ENCODE measurements around the gene TMEM130.
A peak's percentile ranks its signal among the peaks of the same experiment; 100 is the strongest.
"Not testable (repeated sequence)": the region's sequence is repeated elsewhere in the genome, so short reads cannot be mapped to it uniquely, and the experiment has no call there.

The TMEM130 gene

DNA sequence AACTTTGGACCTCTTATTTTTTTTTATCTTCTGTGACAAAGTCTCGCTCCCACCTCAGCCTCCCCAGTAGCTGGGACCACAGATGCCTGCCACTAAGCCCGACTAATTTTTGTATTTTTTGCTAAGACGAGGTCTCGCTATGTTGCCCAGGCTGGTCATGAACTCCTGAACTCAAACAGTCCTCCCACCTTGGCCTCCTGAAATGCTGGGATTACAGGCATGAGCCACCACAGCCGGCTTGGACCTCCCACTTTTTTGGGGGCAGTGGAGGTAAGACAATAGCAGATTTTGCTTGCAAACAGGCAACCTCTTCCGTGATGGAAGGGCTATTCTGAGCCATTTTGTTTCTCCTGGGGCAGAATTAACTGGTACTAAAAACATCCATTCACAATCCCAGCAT, 7.3 kb upstream of the TMEM130 start:
- DNase-seq, result no peak

DNA sequence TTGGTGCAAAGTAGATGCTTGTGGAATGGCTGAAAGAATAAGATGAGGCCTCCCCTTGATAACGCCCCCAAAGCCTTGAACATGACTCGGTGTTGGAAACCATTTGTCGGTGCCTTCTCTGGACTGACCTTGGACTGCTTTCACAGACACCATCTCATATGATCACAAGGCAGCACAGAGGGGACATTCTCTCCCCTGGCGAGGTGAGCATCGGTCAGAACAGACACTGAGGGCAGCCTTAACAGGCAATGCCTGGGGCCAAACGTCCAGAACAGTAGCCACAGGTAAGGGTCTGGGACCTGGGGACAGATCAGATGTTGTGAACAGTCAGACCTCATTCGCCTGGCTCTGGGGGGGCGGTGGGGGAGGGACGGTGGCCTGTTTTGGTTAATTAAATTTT, 5.7 kb upstream of the TMEM130 start:
- no peak for DNase-seq

DNA sequence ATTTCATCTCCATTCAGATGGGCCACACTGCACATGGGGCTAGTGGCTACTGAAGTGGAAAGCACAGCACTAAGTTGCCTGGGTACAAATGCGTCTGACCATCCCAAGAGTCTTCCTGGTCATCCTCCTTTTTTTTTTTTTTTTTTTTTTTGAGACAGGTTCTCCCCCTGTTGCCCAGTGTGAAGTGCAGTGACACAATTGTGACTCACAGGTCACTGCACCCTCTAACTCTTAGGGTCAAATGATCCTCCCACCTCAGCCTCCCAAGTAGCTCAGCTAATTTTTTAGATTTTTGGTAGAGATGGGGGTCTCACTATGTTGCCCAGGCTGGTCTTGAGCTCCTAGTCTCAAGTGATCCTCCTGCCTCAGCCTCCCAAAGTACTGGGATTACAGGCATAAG, 5.1 kb upstream of the TMEM130 start:
- DNase-seq, result no peak

DNA sequence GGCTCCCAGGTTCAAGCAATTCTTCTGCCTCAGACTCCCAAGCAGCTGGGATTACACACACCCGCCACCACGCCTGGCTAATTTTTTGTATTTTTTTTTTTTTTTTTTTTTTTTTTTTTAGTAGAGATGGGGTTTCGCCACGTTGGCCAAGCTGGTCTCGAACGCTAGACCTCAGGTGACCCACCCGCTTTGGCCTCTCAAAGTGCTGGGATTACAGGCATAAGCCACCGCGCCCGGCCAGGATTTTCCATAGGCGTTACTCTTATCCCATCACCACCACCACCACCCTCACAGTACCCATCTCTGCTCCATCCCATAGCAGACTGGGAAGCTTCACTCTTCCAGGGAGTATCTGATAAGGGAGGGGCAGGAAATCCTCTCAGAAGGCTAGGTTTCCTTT, 3.8 kb upstream of the TMEM130 start:
- DNase-seq, result not testable (repeated sequence)

DNA sequence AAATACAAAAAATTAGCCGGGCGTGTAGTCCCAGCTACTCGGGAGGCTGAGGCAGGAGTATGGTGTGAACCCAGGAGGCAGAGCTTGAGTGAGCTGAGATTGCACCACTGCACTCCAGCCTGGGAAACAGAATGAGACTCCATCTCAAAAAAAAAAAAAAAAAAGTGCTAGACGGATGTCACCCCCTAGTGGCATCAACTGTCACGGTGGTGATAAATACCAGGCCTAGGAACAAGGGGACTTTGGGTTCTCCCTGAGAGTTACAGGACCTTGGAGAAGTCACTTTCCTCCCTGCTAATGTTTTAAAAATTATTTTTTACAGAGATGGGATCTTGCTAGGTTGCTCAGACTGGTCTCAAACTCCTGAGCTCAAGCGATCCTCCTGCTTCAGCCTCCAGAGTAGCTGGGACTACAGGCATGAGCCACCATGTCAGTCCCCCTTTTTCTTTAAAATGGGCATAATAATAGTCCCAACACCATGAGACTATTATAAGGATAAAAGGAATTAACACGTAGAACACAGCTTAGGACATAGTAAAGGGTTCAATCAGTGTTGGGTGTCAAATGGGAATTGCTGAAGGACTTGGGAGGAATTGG, 2.6 kb upstream of the TMEM130 start:
- peak; percentile 36 for DNase-seq

DNA sequence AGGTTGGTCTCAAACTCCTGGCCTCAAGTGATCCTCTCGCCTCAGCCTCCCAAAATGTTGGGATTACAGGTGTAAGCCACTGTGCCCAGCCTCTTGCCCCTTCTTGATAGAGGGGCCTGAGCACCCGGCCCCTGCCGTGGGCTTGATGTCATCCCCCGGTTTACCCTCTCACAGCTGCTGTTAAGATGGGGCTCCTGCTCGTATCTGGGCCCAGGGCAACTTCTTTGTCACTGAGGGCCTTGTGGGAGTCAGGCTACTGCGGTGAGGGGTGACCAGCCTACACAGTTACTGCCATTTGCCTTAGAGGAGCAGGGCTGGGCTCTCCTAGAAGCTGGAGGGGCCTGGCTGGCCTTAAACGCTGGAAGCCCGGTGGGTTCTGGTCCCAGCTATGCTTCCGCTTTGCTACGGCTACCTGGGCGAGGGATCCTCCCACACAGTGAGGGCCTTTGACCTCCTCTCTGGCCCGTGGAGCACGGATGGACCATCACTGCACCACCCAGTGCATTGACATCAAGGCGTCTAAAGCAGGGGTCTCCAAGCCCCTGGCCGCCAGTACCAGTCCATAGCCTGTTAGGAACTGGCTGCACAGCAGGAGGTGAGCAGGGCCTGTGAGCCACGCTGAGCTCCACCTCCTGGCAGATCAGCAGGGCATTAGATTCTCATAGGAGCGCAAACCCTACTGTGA, 1.1 kb upstream of the TMEM130 start:
- DNase-seq, result no peak

DNA sequence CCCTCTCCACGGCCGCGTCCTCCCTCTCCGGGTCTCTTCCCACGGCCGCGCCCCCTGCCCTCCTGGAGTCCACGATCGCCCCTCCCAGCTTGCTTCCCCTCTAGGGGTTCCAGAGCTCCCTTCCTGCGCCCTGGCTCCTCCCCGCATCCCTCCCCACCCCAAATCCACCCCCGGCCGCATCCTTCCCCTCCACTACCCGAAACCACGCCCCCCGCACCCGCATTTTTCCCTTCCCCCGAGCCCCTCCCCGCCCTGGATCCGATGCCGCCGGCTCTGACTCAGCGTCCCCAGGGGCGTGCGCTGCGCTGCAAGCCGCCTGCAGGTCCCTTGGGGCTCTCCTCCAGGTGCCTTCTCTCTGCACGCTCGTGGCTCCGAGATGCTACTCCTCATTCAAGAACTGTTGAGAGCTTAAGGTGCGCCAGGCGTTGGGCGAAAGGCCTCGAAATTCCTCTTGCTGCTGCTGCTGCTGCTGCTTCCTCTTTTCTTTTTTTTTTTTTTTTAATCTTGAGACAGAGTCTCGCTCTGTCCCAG, 372 bp upstream of the TMEM130 start:
- peak; percentile 69 for DNase-seq

DNA sequence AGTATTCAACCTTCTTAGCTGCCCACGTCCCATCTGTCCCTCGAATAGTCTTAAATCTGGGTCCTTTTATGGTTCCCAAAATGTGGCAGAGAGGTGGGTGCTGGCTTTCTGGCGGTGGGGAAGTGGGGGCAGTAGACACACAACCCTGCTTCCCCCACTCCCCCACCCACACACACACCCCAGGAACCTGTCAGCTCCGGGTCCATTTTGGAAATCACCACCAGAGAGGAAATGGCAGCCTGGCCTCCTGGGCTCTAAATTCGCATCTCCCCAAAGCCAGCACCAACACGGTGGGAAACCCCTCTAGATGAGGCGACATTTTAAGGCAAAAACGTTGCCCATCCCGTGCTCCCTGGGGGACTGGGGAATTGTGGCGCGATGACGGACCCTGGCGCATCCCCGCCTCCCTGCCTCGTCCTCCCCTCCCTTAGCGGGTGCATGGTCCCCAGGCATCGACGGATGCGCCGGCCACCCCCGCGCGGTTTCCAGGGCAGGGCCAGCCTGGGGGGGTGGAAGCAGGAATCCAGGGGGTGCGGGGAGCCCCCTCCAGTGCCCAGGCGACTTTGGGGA, 702 bp downstream of the TMEM130 start:
- DNase-seq, result no peak

DNA sequence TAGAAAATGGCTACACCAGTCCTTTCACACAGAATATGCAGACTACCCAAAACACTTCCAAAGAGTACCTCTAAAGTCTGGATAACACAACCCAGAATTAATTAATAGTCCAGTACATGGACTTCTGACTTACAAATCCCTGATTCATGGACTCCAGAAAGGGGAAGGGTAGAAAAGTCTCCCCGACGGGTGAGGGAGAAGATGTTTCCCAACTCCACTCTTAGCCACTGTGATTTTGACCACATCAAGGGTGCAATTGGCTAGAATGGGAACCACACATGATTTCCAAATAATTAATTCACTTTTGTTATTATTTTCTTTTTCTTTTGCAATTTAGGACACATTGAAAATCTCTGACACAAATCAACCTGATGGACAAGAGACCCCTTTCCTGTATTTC, 1.4 kb downstream of the TMEM130 start:
- DNase-seq, result no peak

DNA sequence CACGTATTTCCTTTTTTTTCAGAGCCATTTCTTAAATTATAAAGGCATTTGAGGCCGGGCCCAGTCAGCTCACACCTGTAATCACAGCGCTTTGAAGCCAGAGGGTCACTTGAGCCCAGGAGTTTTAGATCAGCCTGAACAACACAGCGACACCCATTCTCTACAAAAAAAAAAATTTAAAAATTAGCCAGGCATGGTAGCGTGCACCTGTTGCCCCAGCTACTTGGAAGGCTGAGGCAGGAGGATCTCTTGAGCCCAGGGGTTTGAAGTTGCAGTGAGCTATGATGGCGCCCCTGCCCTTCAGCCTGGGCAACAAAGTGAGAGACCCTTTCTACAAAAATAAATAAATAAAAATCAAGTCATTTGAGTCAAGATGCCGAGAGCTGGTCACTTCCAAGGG, 3.0 kb downstream of the TMEM130 start:
- DNase-seq, result no peak

DNA sequence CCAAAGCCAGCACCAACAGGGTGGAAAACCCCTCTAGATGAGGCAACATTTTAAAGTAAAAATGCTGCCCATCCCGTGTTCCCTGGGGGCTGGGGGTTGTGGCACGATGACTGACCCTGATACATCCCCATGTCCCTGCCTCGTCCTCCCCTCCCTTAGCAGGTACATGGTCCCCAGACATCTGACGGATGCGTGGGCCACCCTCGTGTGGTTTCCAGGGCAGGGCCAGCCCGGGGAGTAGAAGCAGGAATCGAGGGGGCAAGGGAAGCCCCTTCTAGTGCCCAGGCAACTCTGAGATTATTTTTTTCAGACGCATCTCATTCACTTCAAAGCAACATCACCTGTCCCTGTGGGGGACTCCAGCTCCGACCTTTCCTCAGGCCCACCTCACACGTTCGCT, 3.5 kb downstream of the TMEM130 start:
- DNase-seq, result no peak

DNA sequence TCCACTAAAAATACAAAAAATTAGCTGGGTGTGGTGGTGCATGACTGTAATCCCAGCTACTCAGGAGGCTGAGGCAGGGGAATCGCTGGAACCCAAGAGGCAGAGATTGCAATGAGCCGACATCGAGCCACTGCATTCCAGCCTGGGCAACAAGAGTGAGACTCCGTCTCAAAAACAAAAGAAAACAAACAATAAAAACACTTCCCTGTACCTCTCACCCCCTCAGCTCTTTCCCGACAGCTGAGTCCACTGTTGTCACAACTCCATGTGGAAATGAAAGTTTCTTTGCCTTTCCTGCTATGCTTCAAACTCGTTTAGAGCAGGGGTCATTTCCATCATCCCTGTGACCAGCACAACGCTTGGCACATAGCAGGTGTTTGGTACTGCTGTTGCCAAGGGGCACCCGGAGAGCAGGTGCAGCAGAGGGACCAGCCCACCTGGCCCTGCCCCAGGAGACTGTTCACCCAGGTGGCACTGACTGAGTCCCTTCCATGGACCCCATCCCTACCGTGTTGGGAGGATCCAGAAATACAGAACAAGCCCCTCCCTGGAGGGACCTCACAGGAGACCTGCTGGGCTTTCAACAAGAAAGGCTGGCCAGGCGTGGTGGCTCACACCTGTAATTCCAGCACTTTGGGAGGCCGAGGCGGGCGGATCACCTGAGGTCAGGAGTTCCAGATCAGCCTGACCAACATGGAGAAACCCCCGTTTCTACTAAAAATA, 4.9 kb downstream of the TMEM130 start:
- no peak for DNase-seq

DNA sequence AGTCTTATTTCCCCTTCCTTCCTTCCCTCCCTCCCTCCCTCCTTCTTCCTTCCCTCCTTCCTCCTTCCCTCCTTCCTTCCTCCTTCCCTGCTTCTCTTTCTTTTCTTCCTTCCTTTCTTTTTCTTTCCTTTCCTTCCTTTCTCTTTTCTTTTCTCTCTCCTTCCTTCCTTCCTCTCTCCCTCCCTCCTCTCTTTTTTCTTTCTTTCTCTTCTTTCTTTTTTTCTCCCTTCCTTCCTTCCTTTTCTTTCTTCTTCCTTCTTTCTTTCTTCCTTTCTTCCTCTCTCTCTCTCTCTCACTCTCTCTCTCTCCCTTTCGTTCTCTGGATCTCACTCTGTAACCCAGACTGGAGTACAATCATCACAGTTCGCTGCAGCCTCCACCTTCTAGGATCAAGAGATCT, 6.2 kb downstream of the TMEM130 start:
- no peak for DNase-seq

DNA sequence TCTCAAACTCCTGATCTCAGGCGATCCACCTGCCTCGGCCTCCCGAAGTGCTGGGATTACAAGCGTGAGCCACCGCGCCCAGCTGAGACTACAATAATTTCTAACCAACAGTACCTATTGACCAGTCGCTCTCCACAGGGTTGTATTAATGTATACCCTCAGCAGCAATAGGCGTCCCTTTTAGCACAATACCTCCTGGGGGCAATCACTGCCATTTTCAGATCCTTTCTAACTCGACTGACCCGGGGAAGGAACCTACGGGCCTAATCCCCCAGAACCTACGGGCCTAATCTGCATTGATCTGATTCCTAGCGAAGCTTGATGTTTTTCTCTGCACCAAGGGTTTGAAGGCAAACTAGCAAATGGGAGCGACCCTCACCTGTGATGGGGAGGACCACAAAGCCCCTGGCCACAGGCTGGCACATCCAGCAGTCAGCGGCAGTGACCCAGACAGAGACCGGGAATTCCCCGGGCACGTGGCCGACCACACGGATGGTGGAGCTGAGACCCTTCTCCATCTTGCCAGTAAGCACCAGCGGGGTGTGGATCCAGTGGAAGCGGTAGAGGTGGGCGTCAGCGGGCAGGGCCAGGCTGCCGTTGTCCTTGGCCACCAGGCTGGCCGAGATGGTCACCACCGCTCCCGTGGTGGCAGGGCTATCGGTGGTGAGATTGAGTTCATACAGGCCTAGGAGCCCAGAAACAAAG, 6.9 kb downstream of the TMEM130 start:
- DNase-seq, result no peak

DNA sequence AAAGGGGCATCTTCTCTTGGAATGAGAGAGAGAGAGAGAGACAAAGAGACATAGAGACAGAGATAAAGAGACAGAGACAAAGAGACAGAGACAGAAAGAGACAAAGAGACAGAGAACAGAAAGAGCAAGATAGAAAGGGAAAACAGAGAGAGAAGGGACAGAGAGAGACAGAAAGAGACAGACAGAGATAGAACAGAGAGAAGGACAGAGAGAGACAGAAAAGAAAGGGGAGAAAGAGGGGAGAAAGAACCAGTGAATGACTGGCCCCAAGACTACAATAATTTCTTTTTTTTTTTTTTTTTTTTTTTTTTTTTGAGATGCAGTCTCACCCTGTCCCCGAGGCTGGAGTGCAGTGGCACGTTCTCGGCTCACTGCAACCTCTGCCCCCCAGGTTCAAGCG, 7.6 kb downstream of the TMEM130 start:
- no peak for DNase-seq

DNA sequence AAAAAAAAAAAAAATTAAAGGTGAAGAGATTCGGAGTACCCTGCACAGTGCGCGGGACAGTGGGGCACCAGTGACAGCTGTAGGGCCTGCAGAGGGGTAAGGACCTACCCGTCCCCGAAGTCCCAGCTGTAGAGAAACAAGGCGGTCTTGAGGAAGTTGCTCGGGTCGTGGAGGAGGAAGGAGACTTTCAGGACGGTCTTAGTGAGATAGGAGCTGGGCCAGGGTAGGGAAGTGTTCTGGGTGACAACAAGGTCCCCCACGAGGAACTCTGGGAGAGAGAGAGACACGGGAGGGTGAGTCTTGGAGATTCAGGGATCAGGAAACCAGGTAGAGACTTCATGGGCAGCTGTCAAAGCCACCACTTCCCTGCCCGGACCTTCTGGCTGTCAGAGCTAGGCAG, 9.7 kb downstream of the TMEM130 start:
- no peak for DNase-seq

DNA sequence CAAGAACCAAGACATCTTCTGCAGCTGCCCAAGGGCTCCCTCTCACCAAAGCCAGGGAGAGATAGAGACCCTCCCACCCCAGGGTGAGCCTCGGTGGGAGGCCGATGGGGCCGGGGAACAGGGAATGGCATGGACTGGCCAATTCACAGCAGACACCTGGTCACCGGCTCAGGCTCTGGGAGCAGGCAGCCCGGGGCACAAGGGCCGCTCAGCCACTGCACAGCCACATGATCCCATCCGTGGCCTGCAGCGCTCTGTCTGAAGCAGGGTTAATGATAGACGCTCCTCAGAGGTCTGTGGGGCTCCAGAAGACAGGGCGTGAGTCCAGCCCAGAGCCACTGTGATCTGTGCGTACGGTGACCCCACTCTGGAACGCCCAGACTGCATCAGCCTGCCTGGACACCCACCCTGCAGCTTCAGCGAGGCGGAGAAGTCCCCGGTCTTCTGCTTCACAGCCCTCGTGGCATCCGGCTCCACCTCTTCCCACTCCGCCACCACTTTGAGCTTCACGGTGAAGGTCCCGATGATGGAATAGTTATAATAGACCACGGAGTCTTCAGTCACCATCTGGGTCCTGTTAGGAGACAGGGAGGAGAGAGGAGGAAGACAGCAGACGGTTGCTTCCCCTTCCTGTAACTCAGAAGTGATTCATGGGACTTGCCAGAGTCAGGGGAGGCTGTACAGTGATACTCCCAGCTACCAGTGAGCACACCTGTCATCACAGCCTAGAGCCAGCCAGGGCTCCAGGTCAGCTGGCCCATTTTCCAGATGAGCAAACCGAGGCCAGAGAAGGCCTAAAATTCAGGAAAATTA, 14.0 kb downstream of the TMEM130 start:
- peak; percentile 71 for DNase-seq

DNA sequence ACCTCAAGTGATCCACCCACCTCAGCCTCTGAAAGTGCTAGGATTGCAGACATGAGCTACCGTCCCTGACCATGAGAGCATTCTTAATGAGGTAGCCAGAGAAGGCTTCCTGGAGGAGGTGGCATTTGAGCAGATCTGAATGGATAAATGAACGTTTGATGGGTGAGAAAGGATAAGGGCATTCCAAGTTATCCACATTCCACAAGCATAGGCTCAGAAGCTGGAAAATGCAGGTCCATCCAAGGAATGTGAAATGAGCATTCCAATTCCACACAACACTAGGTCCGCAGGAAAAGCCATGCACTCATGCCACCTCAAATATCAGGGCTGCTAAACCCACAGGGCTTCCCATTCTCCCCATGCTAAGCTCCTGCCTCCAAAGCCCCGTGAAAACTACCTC, 17.0 kb downstream of the TMEM130 start:
- DNase-seq, result peak; percentile 75

DNA sequence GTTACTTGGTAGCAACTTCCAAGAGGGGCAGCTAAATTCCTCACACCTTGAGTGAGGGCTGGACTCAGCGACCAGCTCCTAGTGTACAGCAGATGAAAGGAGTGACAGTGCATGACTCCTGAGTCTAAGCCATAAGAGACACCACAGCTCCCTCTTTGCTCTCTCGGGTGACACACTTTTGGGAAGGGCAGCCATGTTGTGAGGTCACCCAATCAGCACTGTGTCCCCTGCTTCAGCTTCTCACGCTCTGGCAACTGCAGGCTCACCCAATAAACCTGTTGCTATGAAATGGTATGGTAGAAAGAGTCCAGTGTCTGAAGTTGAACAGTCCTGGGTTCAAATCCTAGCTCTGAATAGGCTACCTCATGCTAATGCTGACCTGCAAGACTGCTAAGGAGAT, 20.9 kb downstream of the TMEM130 start:
- DNase-seq, result no peak

DNA sequence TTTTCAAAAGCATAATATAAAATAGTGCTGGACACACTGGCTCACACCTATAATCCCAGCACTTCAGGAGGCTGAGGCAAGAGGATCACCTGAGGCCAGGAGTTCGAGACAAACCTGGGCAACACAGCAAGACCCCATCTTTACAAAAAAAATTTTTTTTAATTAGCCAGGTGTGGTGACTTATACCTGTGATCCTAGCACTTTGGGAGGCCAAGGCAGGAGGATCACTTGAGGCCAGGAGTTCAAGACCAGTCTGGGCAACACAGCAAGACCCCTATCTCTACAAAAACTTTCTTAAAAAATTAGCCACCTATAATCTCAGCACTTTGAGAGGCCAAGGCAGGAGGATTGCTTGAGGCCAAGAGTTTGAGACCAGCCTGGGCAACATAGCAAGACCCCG, 27.3 kb downstream of the TMEM130 start:
- not testable (repeated sequence) for DNase-seq

DNA sequence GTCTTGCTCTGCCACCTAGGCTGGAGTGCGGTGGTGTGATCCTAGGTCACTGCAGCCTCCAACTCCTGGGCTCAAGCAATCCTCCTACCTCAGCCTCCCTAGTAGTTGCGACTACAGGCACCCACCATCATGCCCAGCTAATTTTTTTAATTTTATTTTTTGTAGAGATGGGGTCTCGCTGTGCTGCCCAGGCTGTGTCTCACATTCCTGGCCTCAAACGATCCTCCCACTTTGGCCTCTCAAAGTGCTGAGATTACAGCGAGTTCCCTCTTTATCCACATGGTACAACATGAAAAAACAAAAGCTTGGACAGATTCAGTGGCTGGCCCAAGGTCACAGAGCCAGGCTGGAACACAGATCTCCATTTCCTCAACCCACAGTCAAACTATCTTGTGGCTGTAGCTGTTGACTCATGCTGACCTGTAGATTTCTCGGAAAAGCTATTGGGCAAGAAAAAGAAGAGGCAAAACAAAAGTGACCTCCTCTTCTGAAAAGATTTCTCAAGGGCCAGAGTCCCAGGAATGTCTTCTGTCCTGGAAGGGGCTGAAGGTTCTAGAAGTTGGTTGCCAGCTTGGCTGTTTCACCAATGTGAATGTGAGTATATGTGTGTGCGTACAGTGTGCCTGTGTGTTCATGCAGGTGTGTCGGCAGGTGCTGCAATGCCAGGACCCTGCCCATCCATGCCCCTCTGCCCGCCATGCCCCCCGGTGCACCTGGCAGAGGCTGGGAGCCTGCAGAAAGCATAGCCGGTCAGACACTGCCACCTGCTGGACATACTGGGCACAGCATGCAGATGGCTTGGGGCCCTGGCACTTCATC, 28.4 kb downstream of the TMEM130 start:
- DNase-seq, result peak; percentile 39
